ENCODE data around the gene PTPN1. TPM values are rescaled to one million over a fixed set of nuclear protein-coding genes. Genes with fewer than 3 reads are reported as not detected.

The PTPN1 gene
- total and polyA plus RNA-seq, 2 of the 13 experiments (the other 11 are each of a cell fraction or from before 2014, with no cell fraction given), result 17.7 to 37.2 TPM

GRCh38 chr20:50510706-50511542 lies 741 bp downstream of the PTPN1 start (continued):
- TF ChIP-seq ZNF776 (CRISPR knock-in tag; IDR thresholded peaks at IDR 0.05), result no peak
- no peak; the same call in 1 of the 2 replicates for TF ChIP-seq ZNF34 (CRISPR knock-in tag; IDR thresholded peaks at IDR 0.05; ENCODE audit: borderline replicate concordance)
- TF ChIP-seq SMC3 (IDR thresholded peaks at IDR 0.05; ENCODE audit: low read length), result peak; percentile 16; the same call in 1 of the 2 replicates
- 0 out of 2 replicates have a peak, but pooled peaks have one; percentile 21 for TF ChIP-seq ZNF512 (CRISPR knock-in tag; IDR thresholded peaks at IDR 0.05)
- peak; percentile 23; the same call in 1 of the 2 replicates for TF ChIP-seq ZNF564 (CRISPR knock-in tag; IDR thresholded peaks at IDR 0.05)
- no peak for TF ChIP-seq EEA1 (CRISPR knock-in tag; IDR thresholded peaks at IDR 0.05; ENCODE audit: borderline replicate concordance)
- 0 out of 2 replicates have a peak, but pooled peaks have one; percentile 27 for TF ChIP-seq HINFP (CRISPR knock-in tag; IDR thresholded peaks at IDR 0.05; ENCODE audit: low read depth)
- TF ChIP-seq ZUFSP (CRISPR knock-in tag; IDR thresholded peaks at IDR 0.05; ENCODE audit: borderline replicate concordance), result no peak
- no peak for TF ChIP-seq ZSCAN21 (CRISPR knock-in tag; IDR thresholded peaks at IDR 0.05; ENCODE audit: borderline replicate concordance)
